HFF-Myc (cell line): ENCODE data around the gene NEK10.
"Not testable (repeated sequence)": the region's sequence is repeated elsewhere in the genome, so short reads cannot be mapped to it uniquely, and the experiment has no call there.

Experiments
- DNase-seq: peaks from one replicate; pipeline ENCODE4 v3.0.0-alpha.2; 2011; ENCODE audit warnings: low read depth; ENCODE audit errors: extremely low read depth
- H3K4me3 ChIP-seq: replicated peaks from 2 replicates; pipeline ENCODE4 v1.5.1; 2011; ENCODE audit warnings: low read depth, mild to moderate bottlenecking, control low read depth, low read length
- TF ChIP-seq, protein P1 (sequence below): IDR thresholded peaks from 2 replicates; pipeline ENCODE4 v1.5.1; 2012; ENCODE audit warnings: mild to moderate bottlenecking, low read depth, low read length, control low read depth; ENCODE audit errors: missing control alignments

The NEK10 gene

GRCh38 chr3:27290760-27291159, 78.4 kb downstream of the NEK10 start:
- DNase-seq, result no peak
- TF ChIP-seq, protein P1, sequence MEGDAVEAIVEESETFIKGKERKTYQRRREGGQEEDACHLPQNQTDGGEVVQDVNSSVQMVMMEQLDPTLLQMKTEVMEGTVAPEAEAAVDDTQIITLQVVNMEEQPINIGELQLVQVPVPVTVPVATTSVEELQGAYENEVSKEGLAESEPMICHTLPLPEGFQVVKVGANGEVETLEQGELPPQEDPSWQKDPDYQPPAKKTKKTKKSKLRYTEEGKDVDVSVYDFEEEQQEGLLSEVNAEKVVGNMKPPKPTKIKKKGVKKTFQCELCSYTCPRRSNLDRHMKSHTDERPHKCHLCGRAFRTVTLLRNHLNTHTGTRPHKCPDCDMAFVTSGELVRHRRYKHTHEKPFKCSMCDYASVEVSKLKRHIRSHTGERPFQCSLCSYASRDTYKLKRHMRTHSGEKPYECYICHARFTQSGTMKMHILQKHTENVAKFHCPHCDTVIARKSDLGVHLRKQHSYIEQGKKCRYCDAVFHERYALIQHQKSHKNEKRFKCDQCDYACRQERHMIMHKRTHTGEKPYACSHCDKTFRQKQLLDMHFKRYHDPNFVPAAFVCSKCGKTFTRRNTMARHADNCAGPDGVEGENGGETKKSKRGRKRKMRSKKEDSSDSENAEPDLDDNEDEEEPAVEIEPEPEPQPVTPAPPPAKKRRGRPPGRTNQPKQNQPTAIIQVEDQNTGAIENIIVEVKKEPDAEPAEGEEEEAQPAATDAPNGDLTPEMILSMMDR, result no peak
- H3K4me3 ChIP-seq, result no peak overlapping the region

DNA sequence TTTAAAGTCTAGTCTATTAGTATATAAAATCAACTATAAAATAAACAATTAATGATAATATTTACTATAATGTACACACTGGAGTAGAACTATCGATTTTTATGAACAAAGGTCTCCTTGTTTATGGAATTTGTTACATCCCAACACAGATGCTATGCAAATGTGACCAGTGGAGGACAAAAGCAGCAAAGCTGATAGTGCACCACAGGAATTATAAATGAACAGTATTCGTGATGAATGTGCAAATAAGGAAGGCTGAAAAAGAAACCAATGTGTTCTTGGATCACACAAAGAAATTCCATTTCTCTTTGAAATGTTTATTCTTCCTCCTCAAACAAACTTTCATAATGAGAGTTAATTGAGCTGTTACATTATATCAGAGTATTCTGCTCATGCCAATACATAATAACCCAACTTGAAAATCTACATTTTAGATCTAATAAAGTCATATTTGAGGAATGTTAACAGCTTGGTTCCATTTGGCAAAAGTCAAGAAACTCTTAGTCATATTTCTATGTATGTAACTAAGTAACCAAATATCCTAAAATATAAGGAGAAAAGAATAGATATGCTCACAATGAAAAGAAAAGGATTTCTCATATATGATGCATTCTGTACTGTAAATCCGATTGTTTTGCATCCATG, 79.3 kb downstream of the NEK10 start:
- DNase-seq, result no peak
- TF ChIP-seq, protein P1, result no peak
- no peak overlapping the region for H3K4me3 ChIP-seq

DNA sequence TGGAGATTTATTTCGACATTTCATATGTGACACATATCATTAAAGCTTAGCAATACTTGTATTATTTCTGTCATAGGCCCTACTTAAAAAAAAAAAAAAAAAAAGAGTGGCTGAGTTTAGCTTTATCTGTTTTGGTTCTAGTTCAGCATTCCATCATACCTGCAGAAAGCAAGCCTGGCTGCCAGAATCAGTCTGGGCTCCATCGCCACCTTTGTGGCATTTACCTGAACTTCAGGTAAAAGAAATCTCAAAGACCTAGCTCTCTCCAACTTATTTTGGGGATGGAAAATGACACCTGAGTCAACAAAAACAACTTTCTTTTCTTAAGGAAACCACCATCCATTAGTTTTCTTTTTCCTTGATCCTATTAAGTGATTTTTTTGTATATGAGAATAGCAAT, 82.1 kb downstream of the NEK10 start:
- H3K4me3 ChIP-seq, result no peak overlapping the region
- DNase-seq, result no peak
- TF ChIP-seq, protein P1, result no peak

- not testable (repeated sequence) for DNase-seq, H3K4me3 ChIP-seq
Observed at GRCh38 chr3:27286467-27286866, 82.7 kb downstream of the NEK10 start.

- H3K4me3 ChIP-seq, result no peak overlapping the region
- DNase-seq, result no peak
- TF ChIP-seq, protein P1, result no peak
Observed at GRCh38 chr3:27285668-27286067, 83.5 kb downstream of the NEK10 start.

DNA sequence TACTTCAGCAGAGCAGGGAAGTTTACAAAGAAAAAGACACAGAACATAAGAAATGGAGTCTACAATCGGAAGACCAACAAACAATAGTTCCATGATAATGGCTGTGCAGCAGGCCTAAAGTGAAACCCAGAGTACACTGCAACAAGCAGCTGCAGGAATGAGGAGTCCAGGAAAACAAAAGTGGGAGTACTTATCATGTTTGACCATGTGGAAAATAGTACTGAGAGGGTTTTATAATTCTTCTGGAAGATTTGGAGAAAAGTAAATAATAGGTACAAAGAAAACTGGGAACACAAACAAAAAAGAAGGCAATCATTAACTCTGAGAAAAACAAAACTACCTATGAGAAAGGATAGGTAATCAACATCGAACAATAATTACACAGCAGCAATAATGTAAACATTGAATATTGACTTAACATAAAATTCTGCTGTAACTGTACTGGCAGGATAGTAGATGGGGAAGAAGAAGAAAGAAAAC, 87.5 kb downstream of the NEK10 start:
- TF ChIP-seq, protein P1, result no peak
- H3K4me3 ChIP-seq, result no peak overlapping the region
- DNase-seq, result no peak

- no peak for DNase-seq
- no peak overlapping the region for H3K4me3 ChIP-seq
- TF ChIP-seq, protein P1, result peak; percentile 31
Observed at GRCh38 chr3:27279123-27279522, 90.1 kb downstream of the NEK10 start.
